Hepatocyte (in vitro differentiated cells): ENCODE results near the gene C20orf144. TPM values are rescaled to one million over a fixed set of nuclear protein-coding genes. Genes with fewer than 3 reads are reported as not detected.

Experiments used
- DNase-seq: peaks from one replicate; pipeline ENCODE4 v3.0.0-alpha.2; 2016; ENCODE audit warnings: low spot score
- H2AFZ ChIP-seq: fragments of 200-600 bp; sonication (generic); 2 replicates; pipeline ENCODE4 v1.6.0; 2016; ENCODE audit warnings: antibody characterized with exemption, mild to moderate bottlenecking
- H3K27ac ChIP-seq: fragments of 200-600 bp; sonication (generic); 2 replicates; pipeline ENCODE4 v1.5.1; 2016; ENCODE audit warnings: mild to moderate bottlenecking
- H3K27me3 ChIP-seq: fragments of 200-600 bp; sonication (generic); 2 replicates; pipeline ENCODE4 v1.6.1; 2016
- H3K36me3 ChIP-seq: fragments of 200-600 bp; sonication (generic); replicated peaks from 2 replicates; pipeline ENCODE4 v1.5.1; 2016; ENCODE audit warnings: low read depth; ENCODE audit not compliant: insufficient read depth
- H3K4me1 ChIP-seq: fragments of 200-600 bp; sonication (generic); 2 replicates; pipeline ENCODE4 v1.5.1; 2016; ENCODE audit warnings: mild to moderate bottlenecking, moderate library complexity; ENCODE audit not compliant: insufficient read depth
- H3K4me2 ChIP-seq: fragments of 200-600 bp; sonication (generic); 2 replicates; pipeline ENCODE4 v1.6.0; 2016
- H3K4me3 ChIP-seq: fragments of 200-600 bp; sonication (generic); 2 replicates; pipeline ENCODE4 v1.5.1; 2016; ENCODE audit warnings: mild to moderate bottlenecking
- H3K79me2 ChIP-seq: fragments of 200-600 bp; sonication (generic); 2 replicates; pipeline ENCODE4 v1.6.0; 2017; ENCODE audit warnings: mild to moderate bottlenecking
- H3K9me2 ChIP-seq: fragments of 200-600 bp; sonication (generic); replicated peaks from 2 replicates; pipeline ENCODE4 v1.6.0; 2017; ENCODE audit warnings: mild to moderate bottlenecking; ENCODE audit not compliant: insufficient read depth
- H3K9me3 ChIP-seq: fragments of 200-600 bp; sonication (generic); 2 replicates; pipeline ENCODE4 v1.5.1; 2016; ENCODE audit warnings: low read depth, mild to moderate bottlenecking
- H4K20me1 ChIP-seq: fragments of 200-600 bp; sonication (generic); 2 replicates; pipeline ENCODE4 v1.6.0; 2016; ENCODE audit warnings: mild to moderate bottlenecking; ENCODE audit not compliant: insufficient read depth, poor library complexity, severe bottlenecking
- CTCF ChIP-seq: fragments of 200-600 bp; sonication (generic); IDR thresholded peaks from 2 replicates; pipeline ENCODE4 v1.5.1; 2016; ENCODE audit warnings: antibody characterized with exemption, mild to moderate bottlenecking; ENCODE audit not compliant: poor library complexity
- EZH2 ChIP-seq: fragments of 200-600 bp; sonication (generic); IDR thresholded peaks from 2 replicates; pipeline ENCODE4 v1.6.1; 2016; ENCODE audit warnings: antibody characterized with exemption, mild to moderate bottlenecking, borderline replicate concordance
- EZH2phosphoT487 ChIP-seq: fragments of 200-600 bp; sonication (generic); IDR thresholded peaks from one replicate; pipeline ENCODE4 v1.6.1; 2018; ENCODE audit warnings: antibody characterized with exemption, mild to moderate bottlenecking, low read depth, moderate library complexity; ENCODE audit not compliant: unreplicated experiment, severe bottlenecking
- WGBS: methylation state at CpG from one replicate; pipeline ENCODE4 v1.1.6; 2016; ENCODE audit warnings: low lambda C conversion rate; ENCODE audit errors: missing lambda C conversion rate; 5-methylcytosine and 5-hydroxymethylcytosine counted together
- polyA plus RNA-seq: library from polyadenylated mRNA; unstranded; fragments of >200 nt; fragmentation: Nextera tagmentation; extraction: Ambion mirVana; gene quantifications from 2 replicates; pipeline ENCODE4 v1.2.1, GENCODE V29; 2016
- total RNA-seq: library from RNA; depleted of rRNA; stranded (reverse); fragments of >200 nt; gene quantifications from 2 replicates; pipeline ENCODE4 v1.2.3, GENCODE V29; 2014

The C20orf144 gene
- total and polyA plus RNA-seq, 2 experiments from 2014 or later, result 0.30 to 0.46 TPM

- no peak for TF ChIP-seq EZH2phosphoT487
- no peak for TF ChIP-seq CTCF
- no peak for TF ChIP-seq EZH2
- DNase-seq, result no peak
- Histone ChIP-seq H3K9me2 (no peaks in the 10 kb centered on the region), H3K27me3 (no peaks in the 10 kb centered on the region), H4K20me1 (no peaks in the 10 kb centered on the region), H3K9me3 (no peaks in the 10 kb centered on the region), H3K4me3 (no peak overlapping the region), H3K27ac (no peak overlapping the region), H3K4me2 (no peak overlapping the region), H2AFZ (no peak overlapping the region), H3K4me1 (no peaks in the 10 kb centered on the region), H3K36me3 (no peaks in the 10 kb centered on the region), H3K79me2 (no peaks in the 10 kb centered on the region)
- 92% methylated on average over 5 of the region's 5 CpGs for WGBS
Observed at GRCh38 chr20:33702861-33703260, 40.7 kb downstream of the C20orf144 start.

GRCh38 chr20:33703498-33704137 lies 41.5 kb downstream of the C20orf144 start:
- Histone ChIP-seq H3K9me2 (no peaks in the 10 kb centered on the region), H3K27me3 (no peaks in the 10 kb centered on the region), H3K4me1 (no peaks in the 10 kb centered on the region), H3K36me3 (no peaks in the 10 kb centered on the region), H3K27ac (no peak overlapping the region), H3K4me3 (no peak overlapping the region), H2AFZ (no peak overlapping the region), H4K20me1 (no peaks in the 10 kb centered on the region), H3K9me3 (no peaks in the 10 kb centered on the region), H3K79me2 (no peaks in the 10 kb centered on the region), H3K4me2 (no peak overlapping the region)
- no peak for DNase-seq
- 95% methylated on average over 8 of the region's 8 CpGs for WGBS
- TF ChIP-seq CTCF (no peak), EZH2phosphoT487 (no peak), EZH2 (no peak)

GRCh38 chr20:33704197-33704924 lies 42.2 kb downstream of the C20orf144 start:
- H3K4me3 ChIP-seq, result no peak overlapping the region
- H3K4me2 ChIP-seq, result no peak overlapping the region
- H3K9me2 ChIP-seq, result no peaks in the 10 kb centered on the region
- no peak overlapping the region for H3K27ac ChIP-seq
- no peak for DNase-seq
- no peaks in the 10 kb centered on the region for H3K36me3 ChIP-seq
- H4K20me1 ChIP-seq, result no peaks in the 10 kb centered on the region
- no peaks in the 10 kb centered on the region for H3K4me1 ChIP-seq
- H3K9me3 ChIP-seq, result no peaks in the 10 kb centered on the region
- no peak for TF ChIP-seq EZH2phosphoT487
- H3K79me2 ChIP-seq, result no peaks in the 10 kb centered on the region
- no peak overlapping the region for H2AFZ ChIP-seq
- 91% methylated on average over 11 of the region's 11 CpGs for WGBS
- H3K27me3 ChIP-seq, result no peaks in the 10 kb centered on the region

GRCh38 chr20:33707668-33708067 lies 45.5 kb downstream of the C20orf144 start:
- H3K9me3 ChIP-seq, result no peaks in the 10 kb centered on the region
- no peaks in the 10 kb centered on the region for H3K79me2 ChIP-seq
- H3K9me2 ChIP-seq, result no peaks in the 10 kb centered on the region
- H3K4me2 ChIP-seq, result no peak overlapping the region
- H3K4me3 ChIP-seq, result no peak overlapping the region
- H3K27me3 ChIP-seq, result no peaks in the 10 kb centered on the region
- no peak for TF ChIP-seq EZH2
- no peak for TF ChIP-seq EZH2phosphoT487
- no peak for TF ChIP-seq CTCF
- no peaks in the 10 kb centered on the region for H3K36me3 ChIP-seq
- no peaks in the 10 kb centered on the region for H4K20me1 ChIP-seq
- no peak overlapping the region for H2AFZ ChIP-seq
- H3K4me1 ChIP-seq, result no peaks in the 10 kb centered on the region
- no peak for DNase-seq
- over 99% methylated on average over 11 of the region's 11 CpGs for WGBS
- no peak overlapping the region for H3K27ac ChIP-seq
